Measurements from ENCODE around the gene FNIP1.
"Not testable (repeated sequence)": the region's sequence is repeated elsewhere in the genome, so short reads cannot be mapped to it uniquely, and the experiment has no call there.

Gene FNIP1

DNA sequence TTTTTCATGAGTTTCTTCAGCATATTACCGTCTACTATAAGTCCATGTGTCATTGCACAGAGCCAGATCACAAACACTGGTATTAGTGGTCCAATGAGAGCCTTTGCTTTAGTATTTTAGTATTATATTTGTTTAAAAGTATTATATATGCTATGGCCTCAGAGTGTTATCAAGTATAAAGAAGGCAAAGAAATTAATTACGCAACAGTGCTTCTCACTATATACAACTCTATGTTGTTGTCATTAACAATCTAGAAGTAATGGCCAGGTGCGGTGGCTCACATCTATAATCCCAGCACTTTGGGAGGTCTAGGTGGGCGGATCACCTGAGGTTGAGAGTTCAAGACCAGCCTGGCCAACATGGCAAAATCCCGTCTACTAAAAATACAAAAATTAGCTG is 114.6 kb downstream of the FNIP1 start:
- no peak for DNase-seq

DNA sequence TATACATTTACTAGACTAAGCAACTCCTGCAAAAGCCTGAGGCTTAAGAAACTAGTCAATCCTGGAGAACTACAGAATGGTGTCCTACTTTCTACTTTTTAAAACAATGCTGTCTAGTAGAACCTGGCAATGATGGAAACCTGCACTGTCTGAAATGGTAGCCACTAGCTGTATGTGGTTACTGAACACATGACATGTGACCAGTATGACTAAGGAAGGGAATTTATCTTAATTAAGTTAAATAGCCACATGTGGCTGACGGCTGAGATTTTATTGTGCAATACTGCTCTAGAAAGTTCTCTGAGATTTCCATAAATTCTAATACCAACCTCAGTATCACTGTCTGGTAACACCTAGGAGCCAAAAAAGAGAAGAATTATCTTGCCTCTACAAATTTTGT is 116.9 kb downstream of the FNIP1 start:
- DNase-seq: no peak

GRCh38 chr5:131678273-131678672 is 118.5 kb downstream of the FNIP1 start:
- not testable (repeated sequence) for DNase-seq

DNA sequence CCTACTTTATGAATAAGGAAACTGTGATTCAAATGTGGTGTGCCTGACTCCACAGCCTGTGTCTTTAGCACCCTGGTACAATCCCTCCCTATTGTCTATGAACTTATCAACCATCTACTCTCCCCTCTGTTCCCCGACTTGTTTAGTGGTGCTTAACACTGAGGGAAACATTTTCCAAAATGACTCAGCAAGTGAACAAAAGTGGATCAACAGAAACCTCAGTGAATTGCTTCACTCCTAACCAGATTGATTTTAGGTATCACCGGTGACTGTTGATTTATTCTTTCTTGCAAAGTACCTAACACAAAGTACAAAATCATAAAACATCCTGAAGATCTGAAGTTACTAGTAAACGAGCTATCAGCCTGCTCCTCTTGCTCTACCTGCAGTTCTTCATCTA is 119.7 kb downstream of the FNIP1 start:
- DNase-seq: no peak

GRCh38 chr5:131672776-131673175 is 124.0 kb downstream of the FNIP1 start:
- no peak for DNase-seq

- DNase-seq: no peak
Observed at GRCh38 chr5:131671994-131672655, 124.7 kb downstream of the FNIP1 start.

GRCh38 chr5:131671409-131671808 is 125.4 kb downstream of the FNIP1 start:
- DNase-seq: no peak

DNA sequence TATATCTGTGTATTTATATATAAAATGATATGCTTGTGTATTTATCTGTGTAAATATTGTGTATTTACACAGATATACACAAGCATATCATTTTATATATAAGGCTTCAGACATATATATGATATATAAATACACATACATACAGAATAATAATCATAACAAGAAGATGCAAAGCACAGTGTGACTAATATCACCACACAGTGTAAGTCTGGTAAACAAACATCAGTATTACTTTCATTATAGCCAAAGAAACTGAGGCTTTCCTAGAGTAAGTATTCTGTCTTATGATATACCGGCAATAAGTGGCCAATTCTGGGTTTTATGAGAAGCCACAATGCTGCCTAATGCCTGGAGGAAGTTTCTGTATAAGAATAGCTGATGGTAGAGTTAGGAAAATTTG is 131.9 kb downstream of the FNIP1 start:
- no peak for DNase-seq

GRCh38 chr5:131661933-131662332 is 134.9 kb downstream of the FNIP1 start:
- no peak for DNase-seq

DNA sequence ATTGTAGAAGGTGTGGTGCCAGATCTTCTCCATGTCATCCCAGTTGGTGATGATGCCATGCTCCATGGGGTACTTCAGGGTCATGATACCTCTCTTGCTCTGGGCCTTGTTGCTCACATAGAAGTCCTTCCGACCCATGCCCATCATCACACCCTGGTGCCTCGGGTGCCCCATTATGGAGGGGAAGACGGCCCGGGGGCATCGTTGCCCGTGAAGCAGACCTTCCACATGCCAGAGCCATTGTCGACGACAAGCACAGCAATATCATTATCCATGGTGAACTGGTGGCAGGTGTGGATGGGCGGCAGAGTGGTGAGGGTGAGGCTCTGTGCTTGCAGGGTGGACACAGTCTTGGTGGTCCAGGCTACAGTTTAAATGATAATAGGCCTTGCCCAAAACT is 137.0 kb downstream of the FNIP1 start:
- no peak for DNase-seq

GRCh38 chr5:131659290-131659689 is 137.5 kb downstream of the FNIP1 start:
- DNase-seq: no peak

DNA sequence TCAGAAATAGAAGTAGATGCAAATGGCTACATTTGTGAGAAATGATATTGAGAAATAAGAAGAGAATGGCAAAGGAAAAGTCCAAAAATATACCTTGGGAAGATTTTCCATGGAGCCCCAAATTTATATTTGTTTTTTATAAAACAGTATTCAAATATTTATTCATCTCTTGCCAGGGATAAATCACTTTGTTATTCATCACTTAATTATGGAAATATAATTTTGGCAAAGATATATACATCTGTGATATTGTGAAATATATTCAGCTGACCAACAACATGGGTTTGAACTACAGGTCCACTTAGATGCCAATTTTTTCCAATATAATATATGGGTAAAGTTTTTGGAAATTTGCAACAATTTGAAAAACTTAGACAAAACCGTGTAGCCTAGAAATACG is 142.0 kb downstream of the FNIP1 start:
- no peak for DNase-seq

GRCh38 chr5:131654309-131654708 is 142.5 kb downstream of the FNIP1 start:
- no peak for DNase-seq

GRCh38 chr5:131649161-131649560 is 147.7 kb downstream of the FNIP1 start:
- DNase-seq: no peak

DNA sequence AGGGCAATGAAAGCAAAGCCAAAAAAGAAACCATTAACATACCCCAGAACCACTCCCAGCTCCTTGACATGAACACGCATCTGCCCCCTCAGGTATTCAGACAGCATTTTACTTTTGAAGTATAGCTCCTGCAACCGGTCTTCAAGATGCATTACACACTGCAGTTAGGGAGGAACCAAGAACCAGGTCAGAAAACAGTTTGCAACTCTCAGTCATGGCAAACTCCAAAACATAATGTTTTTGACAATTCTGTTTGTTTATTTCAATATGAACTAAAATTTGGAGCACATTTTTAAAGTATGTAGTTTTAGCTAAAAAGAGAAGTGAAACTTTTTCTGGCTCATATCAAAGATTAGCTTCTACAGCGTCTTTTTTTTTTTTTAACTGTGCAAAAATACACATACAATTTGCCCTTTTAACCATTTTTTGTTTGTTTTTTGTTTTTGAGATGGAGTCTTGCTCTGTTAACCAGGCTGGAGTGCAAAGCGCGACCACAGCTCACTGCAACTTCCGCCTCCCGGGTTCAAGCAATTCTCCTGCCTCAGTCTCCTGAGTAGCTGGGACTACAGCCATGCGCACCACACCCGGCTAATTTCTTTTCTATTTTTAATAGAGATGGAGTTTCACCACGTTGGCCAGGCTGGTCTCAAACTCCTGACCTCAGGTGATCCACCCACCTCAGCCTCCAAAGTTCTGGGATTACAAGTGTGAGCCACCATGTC is 149.6 kb downstream of the FNIP1 start:
- no peak for DNase-seq

- no peak for DNase-seq
Observed at GRCh38 chr5:131644822-131645221, 152.0 kb downstream of the FNIP1 start.

DNA sequence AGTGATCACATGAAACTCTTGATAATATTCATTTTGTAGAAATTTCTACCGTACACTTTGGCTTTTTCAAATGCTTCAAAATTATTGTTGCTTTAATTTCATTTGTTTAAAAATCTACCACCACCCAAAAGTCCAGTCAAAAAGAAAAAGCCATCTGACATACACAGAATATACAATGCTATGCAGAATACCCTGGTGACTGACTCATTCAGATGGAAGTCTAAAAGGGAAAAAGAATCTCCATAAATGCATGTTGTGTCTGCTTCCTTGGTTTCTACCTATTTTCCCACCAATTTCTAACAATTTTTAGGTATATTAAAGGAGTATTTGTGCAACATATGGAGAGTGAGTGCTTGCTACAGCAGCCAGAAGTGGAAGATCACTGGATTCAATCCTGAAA is 152.4 kb downstream of the FNIP1 start:
- no peak for DNase-seq

DNA sequence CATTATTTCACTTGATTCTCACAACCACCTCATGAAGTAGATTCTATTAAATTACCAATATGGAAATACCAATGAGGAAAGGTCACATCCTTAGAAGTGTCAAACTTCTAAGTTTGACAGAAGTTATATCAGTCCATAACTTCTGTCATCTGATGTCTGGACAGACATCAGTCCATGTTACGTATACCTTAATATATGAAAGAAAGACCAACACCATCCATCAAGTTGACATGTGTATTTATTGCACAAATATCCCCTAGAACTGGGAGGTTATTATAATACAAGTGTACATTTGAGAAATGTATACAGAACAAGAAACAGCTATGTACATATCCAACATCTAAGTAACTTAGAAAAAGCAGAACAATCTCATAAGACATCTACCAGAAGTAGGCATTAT is 155.3 kb downstream of the FNIP1 start:
- DNase-seq: no peak

DNA sequence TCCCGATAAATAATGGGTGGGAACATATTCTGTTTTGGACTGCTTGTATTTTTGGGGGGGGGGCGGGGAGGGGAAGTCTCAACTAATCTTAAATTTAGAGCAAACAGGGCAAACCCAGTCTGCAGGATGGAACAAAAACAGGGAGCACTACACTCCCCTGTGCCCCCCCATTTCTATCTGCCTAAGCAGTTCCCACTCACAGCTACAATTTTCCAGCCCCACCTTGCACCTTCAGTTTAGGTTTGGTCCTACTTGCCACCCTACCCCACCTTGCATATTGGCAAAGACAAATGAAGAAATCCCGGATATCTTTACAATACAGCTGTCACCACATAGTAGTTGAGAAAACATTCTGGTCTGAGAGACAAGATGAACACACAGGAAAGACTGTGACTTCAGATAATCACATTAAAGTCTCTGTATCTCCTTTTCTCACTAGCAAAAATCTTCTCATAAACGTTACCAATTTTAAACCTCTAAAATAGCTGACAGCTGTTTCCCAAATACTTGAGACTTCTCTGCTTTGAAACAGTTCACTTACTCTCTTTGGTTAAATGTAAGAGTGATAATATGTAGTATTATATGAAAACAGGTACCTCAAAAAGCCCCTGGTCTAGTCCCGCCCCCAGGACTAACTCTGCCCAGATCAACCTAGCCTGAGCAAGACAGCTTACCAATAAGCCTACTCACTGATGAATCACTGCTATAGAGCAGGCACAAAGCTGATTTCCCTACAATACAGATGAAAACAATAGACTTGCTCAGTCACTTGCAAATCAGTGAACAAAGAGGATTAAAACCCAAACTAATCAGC is 156.6 kb downstream of the FNIP1 start:
- no peak for DNase-seq

DNA sequence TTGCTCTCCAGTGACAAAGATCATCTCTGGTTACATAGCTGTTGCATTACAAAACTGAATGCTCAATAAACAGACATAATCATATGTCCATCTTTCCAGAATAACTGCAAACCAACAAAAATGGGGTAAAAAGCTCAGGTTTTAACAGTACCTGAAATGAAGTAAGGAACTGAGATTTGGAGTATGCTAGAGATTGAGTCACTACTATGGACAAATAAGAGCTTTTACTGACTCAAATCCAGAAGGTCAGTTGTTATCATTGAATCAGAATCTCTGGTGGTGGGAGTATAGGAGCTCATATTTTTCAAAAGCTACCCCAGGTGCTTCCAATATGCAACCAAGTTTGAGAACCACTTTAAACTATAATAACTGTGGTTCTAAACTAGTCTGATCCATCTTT is 157.7 kb downstream of the FNIP1 start:
- no peak for DNase-seq

GRCh38 chr5:131637694-131638093 is 159.1 kb downstream of the FNIP1 start:
- DNase-seq: no peak

GRCh38 chr5:131635684-131636572 is 160.9 kb downstream of the FNIP1 start:
- no peak for DNase-seq

All from NCI-H526 treated with DMSO at 0.1 percent for 48 hours (cell line).